NCI-H1092 treated with DMSO at 0.1 percent for 48 hours (cell line): ENCODE results near the gene ALDOB.
"Not testable (repeated sequence)": the region's sequence is repeated elsewhere in the genome, so short reads cannot be mapped to it uniquely, and the experiment has no call there.

ENCODE experiments used
- DNase-seq: peaks from one replicate; lab custom pipeline; 2025; lab: John Stamatoyannopoulos, UW

Gene ALDOB

GRCh38 chr9:101421653-101422065 lies 13.9 kb downstream of the ALDOB start:
- no peak for DNase-seq

DNA sequence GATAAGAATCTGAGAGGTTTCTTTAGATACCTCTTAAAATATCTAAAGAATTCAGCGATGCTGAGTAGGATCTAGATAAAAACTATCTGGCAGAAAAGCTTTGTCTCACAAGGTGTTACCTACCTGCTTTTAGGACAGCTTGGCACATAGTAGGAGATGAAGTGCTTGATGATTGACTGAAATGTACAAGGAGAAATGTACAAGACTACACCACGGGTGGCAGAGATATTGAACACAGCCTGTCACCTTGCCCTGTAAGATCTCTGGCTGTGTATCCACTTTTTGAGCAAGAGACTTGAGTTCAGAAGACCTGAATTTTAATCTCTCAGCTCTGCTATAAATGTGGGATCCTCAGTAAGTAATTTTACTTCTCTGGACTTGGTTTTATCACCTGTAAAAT lies 15.7 kb downstream of the ALDOB start:
- DNase-seq: no peak

DNA sequence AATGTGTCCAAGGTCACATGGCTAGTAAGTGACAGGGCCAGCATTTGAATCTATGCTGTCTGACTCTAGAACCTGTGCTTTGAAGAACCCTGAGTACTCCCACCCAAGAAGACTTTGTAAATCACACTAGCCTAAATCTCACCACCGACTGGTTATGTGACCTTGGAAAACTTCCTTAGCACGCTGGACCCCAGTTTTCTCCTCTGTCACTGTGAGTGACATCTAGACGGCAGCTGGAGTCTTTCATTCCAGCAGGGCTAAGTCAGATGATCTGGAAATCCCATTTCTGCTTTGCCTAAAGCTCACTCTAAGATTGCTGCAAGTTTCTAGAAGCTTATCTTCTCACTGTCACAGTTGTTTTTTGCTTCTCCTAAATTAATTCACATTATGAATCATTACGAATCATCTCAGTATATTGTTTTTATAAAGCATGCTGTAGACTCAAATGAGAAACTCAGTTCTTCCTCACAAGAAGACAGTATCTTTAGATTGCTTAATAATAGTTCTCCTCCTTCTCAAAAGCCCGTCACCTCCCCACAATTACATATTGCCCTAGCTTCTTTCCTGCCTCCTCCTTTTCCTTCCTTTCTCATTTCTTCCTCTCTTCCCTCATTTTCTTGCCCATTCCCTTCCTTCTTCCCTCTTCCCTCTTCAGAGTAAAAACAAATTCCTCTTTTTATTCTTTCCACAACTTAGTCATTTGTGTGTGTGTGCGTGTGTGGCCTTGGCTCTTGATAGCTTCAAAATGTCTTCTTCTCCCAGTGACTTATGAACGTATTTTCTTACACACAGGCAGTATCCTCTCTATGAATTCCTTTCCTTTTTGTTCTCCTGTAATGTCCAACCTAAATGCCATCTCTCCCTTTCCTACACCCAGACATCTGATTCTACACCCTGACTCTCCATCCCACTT lies 16.8 kb downstream of the ALDOB start:
- DNase-seq: no peak

- DNase-seq: no peak
These were observed 17.6 kb downstream of the ALDOB start for GRCh38 chr9:101417977-101418376.

- no peak for DNase-seq
These were observed 18.2 kb downstream of the ALDOB start for GRCh38 chr9:101417389-101417788.

- DNase-seq: no peak
These were observed 20.0 kb downstream of the ALDOB start for GRCh38 chr9:101415578-101415977.

GRCh38 chr9:101414839-101415238 lies 20.7 kb downstream of the ALDOB start:
- no peak for DNase-seq

DNA sequence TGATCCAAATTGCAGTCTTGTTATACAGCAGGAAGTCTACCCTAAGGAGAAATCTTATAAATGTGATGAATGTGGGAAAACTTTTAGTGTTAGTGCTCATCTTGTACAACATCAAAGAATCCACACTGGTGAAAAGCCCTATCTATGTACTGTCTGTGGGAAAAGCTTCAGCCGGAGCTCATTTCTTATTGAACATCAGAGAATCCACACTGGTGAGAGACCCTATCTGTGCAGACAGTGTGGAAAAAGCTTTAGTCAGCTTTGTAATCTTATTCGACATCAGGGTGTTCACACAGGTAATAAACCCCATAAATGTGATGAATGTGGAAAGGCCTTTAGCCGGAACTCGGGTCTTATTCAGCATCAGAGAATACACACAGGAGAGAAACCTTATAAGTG lies 26.5 kb downstream of the ALDOB start:
- no peak for DNase-seq

GRCh38 chr9:101408374-101409078 lies 27.0 kb downstream of the ALDOB start:
- no peak for DNase-seq

DNA sequence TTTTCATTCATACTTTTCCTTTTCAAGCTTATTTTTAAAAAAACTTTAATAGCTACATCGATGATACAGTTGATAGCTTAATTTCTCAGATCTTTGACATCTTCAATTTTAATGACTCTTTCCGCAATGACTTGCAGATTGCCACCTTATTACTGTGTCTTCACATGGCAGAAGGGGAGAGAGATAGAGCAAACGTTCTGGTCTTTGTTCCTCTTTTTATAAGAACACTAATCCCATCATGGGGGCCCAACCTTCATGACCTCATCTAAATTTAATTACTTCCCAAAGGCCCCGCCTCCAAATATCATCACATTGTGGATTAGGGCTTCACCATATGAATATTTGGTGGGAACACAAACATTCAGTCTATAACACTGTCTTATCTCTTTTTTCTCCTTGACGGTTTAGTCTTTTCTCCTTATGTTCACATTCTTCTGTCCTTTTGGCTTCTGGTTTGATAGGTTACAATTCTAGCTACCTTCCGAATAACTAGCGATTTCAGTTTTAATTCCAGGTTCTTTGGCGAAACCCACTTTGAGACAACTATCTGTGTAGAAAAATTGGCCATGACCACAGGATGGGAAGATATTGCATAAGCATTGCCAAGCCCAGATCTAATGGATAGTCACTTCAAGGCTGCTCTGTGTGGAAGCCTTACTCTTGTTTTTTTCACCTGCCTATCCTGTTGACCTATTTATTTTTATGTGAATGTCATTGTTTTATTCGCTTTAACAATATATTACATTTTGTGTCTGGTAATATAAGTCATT lies 31.9 kb downstream of the ALDOB start:
- DNase-seq: no peak

DNA sequence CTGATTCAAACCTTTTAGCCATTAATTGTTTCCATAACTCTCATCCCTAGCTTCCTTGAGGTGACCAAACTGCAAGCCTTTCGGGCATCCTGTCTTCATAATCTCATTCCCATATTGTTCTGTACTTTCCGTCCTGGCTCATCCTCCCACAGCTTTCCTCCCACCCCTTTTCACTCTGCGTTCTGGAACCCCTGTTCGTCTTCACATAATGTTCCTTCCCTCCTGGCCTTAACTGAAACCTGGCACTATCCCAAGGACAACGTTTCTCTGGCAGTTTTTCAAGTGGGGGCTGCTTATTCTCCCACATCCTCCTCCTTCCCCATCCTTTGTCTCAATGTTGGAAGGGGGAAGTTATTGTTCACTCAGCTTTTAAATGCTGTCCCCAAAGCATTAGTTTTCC lies 35.5 kb downstream of the ALDOB start:
- DNase-seq: no peak

GRCh38 chr9:101399643-101399970 lies 36.0 kb downstream of the ALDOB start:
- no peak for DNase-seq

DNA sequence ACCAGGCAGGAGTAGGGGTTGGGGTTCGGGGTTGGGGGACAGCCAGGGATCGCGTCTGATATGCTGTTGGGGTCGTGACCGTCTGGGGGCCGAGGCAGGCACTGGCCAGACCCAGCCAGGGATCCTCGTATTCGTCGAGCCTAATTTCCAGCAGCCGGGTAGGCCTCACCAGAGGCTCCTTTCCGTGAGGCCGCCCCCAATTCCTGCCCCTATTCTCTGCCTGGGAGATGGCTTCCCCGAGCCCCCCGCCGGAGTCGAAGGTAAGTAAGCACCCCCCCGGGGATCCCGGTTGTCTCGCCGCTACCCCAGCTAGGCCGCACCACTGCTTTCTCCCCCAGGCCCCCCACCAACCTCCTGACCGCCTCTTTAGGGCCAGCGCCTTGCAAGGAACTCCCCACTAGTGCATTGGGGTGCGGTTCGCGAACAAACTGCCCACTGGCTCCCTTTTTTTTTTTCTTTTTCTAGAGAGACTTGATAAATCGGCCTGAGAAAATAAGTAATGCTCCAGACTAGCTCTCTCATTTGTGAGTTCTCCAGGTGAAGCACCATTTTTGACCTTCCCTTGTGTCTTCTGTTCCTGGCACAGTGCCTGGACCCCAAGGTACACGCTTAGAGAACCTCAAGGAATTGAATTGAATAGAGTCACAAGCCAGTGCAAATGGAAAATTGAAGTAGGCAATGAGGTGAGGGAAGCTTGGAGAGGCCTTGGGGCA lies 36.5 kb downstream of the ALDOB start:
- no peak for DNase-seq

DNA sequence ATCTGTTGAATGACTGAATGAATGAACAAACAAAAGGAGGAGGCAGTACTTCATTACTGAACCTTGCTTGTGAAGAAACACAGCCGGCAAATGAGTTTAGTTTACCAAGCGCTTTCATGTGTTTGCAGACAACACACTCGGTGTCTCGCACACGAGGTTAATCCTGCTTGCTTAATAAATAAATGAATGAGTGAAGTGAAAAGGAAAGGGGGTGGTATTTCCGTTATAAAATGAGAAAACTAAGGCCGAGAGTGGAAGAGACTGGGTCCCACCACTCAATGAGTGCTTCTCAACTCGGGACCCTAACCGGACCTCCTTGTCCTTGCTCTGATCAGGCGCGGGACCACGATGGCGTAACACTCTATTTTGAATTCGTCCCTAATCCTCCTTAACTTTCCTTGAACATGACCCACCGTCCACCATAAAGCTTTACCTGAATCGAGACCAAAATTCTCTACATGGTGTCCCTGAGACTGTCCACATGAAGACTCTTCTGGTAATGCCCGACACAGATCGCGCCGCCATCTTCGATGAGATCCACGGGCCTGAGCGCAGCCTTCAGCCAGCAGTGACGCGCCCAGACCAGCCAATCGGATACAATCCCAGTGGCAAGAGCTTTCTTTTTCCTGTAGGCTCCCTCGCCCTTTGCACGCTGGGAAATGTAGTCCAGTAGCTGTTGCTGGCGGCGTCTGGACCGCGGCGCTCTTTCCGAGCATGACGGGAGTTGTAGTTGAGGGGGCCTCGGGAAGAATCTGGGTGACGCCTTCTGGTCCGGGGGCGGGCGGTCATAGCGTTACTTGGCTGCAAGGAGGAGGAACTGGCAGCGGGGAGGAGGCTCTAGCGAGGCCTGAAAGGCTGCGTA lies 37.3 kb downstream of the ALDOB start, which contains the start of the genes MRPL50 and ZNF189:
TSS of gene MRPL50 (minus strand) at position 551 of the 862 bp plus-strand sequence. CDS start at position 525, 26 bp downstream.
TSS of gene ZNF189 (plus strand) at position 784 of the 862 bp plus-strand sequence. CDS start 306 bp downstream, outside the sequence.
- peak; percentile 99 for DNase-seq

DNA sequence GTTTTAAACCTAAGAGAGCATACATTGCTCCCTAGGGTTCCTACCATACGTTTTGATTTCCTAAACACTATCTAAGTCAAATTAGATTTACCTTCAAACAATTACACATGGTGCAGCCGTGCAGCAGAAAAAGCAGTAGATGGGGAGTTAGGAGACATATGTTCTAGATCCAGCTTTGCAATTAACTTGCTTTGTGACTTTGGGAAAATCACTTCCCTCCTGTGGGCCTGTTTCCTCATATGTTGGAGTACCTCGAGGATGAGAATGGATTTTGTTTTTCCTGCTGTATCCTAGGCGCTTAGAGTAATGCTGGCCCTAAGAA lies 37.9 kb downstream of the ALDOB start:
- DNase-seq: peak; percentile 35

DNA sequence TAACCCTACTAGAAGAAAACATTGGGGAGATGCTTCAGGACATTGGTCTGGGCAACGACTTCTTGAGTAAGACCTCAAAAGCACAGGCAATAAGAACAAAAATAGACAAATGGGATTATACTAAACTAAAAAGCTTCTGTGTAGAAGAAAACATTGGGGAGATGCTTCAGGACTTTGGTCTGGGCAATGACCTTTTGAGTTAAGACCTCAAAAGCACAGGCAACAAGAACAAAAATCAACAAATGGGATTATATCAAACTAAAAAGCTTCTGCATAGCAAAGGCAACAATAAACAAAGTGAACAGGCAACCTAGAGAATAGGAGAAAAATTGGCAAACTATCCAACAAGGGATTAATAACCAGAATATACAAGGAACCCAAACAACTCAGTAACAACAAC lies 40.9 kb downstream of the ALDOB start:
- no peak for DNase-seq

- DNase-seq: no peak
These were observed 42.4 kb downstream of the ALDOB start for GRCh38 chr9:101393135-101393534.

DNA sequence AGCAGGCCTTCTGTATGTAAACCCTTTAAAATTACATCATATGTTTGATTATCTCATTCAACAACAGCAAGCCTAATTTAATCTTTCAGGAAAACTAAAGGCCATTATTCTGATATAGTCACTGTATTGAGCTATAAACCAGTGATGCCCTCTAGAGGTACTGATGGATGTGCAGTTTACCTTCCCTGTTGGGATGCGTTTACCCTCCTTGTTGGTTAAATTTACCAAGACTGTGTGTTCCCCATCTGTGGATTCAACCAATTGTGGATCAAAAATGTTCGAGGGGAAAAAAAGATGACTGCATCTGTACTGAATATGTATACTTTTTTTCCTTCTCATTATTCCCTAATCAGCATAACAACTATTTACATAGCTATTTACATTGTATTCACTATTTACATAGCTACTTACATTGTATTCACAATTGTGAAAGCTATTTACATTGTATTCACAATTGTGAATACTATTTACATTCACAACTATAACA lies 47.0 kb downstream of the ALDOB start:
- peak; percentile 38 for DNase-seq

GRCh38 chr9:101387871-101388506 lies 47.6 kb downstream of the ALDOB start:
- DNase-seq: peak; percentile 76

DNA sequence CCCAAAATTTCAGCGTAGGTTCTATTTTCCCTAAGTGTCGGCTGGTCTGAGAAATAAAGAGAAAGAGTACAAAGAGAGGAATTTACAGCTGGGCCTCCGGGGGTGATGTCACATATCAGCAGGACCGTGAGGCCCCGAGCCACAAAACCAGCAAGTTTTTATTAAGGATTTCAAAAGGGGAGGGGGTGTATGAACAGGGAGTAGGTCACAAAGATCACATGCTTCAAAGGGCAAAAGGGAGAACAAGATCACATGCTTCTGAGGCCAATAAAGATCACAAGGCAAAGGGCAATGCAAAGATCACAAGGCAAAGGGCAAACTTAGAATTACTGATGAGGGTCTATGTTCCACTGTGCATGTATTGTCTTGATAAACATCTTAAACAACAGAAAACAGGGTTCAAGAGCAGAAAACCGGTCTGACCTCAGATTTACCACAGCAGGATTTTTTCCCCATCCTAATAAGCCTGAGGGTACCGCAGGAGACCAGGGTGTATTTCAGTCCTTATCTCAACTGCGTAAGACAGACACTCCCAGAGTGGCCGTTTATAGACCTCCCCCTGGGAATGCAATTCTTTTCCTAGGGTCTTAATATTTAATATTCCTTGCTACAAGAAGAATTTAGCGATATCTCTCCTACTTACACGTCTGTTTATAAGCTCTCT lies 50.6 kb downstream of the ALDOB start, which contains the start of gene BAAT:
TSS of gene BAAT (minus strand) at position 134 of the 664 bp plus-strand sequence. CDS start 13,602 bp downstream, outside the sequence.
- not testable (repeated sequence) for DNase-seq
